NCI-H748 treated with DMSO at 0.1 percent for 48 hours (cell line): ENCODE results near the gene TTC9B.

Source experiments
- DNase-seq: peaks from one replicate; lab custom pipeline; 2025; lab: John Stamatoyannopoulos, UW

TTC9B gene

GRCh38 chr19:40247735-40248262 is 29.6 kb upstream of the TTC9B start:
- DNase-seq, result no peak

- no peak for DNase-seq
Observed at GRCh38 chr19:40247178-40247577, 29.0 kb upstream of the TTC9B start.

DNA sequence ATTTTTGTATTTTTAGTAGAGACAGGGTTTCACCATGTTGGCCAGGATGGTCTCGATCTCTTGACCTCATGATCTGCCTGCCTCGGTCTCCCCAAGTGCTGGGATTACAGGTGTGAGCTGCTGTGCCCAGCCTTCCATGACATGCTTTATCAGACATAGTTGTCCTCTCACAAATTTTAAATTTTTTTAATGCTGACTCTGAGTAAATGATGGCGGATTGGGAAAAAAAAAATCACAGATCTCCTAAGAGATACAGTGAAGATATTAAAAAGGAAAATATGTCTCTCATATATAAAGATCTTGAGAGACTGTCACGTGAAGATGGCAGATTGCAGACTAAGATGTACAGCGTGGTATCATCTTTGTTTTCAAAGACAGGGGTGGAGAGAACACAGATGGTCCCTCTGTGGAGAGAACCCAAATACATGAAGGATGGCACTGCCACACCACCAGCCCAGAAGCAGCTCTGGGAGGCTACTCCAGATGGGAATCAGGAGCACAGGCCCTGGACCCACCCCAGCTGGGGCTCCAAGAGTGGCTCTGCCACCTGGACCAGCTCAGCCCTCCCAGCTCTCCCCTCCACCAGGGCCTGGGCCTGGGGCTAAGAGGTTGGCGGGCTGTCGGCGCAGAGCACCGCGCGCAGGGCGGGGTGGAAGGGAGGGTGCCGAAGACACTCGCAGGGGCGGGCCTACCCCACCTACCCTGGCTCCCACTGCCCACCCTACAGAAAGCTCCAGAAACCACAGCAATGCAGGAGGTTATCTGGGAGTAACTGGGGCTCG is 28.3 kb upstream of the TTC9B start:
- no peak for DNase-seq

GRCh38 chr19:40245506-40246128 is 27.4 kb upstream of the TTC9B start:
- DNase-seq, result no peak

- no peak for DNase-seq
Observed at GRCh38 chr19:40244579-40245317, 26.6 kb upstream of the TTC9B start.

DNA sequence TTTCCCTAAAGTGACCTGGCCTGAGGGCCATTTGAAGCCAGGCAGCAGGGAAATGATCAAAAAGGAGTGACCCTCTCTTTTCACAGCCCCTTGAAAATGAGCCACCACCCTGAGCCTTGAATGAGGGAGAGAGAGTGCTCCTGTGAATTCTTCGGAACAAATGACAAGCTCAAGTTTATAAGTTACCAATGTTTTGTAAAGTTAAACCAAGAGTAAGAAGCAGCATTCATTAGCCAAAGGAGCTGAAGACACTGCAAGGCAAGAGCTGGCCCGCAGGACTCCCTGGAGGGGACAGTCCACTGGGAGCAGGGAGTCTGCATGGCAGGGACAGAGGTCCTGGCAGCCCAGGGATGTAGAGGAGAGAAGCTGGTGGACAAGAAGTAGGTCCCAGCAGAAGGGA is 25.0 kb upstream of the TTC9B start:
- no peak for DNase-seq

DNA sequence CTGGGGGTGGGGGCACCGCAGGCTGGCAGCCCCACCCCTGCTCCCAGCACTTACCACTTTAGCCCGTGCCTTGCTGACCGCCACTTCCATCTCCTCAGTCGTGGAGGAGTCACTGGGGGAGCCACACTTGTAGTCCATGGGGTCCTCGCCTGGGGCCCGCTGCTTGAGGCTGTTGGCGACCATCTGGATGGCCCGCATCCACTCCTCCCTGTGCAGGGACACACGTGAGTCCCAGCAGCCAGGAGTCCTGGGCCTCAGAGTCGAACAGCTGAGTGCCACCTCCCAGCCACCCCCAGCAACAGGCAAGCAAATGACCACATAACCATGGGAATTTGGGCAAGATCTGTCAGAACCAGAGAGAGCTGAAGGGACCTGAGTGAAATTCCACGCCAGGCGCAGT is 24.3 kb upstream of the TTC9B start:
- DNase-seq, result no peak

DNA sequence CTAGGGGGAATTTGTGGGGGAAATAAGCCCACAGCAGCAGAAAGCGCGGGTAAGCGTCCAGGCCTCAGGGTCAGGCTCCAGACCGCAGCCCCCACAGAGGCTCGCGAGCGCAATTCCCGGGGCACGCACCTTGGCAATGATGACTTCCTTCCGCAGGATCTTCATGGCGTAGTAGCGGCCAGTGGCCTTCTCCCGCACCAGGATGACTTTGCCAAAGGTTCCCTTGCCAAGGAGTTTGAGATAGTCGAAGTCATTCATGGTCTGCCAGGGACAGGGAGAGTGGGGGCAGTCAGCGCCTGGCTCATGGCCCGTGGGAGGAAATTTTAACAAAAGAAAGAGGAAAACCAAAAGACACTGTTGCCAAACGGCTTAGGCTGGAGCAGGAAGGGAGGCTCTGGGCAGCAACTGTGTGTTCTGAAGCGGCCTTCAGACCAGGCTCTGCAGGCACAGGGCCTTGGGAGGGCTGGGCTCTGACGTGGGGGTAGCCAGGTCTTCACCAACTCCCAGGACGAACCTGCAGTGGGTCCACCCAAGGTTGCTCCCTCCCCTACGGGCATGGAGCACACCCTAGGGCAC is 23.7 kb upstream of the TTC9B start:
- no peak for DNase-seq

GRCh38 chr19:40241125-40241808 is 23.1 kb upstream of the TTC9B start:
- DNase-seq, result no peak

DNA sequence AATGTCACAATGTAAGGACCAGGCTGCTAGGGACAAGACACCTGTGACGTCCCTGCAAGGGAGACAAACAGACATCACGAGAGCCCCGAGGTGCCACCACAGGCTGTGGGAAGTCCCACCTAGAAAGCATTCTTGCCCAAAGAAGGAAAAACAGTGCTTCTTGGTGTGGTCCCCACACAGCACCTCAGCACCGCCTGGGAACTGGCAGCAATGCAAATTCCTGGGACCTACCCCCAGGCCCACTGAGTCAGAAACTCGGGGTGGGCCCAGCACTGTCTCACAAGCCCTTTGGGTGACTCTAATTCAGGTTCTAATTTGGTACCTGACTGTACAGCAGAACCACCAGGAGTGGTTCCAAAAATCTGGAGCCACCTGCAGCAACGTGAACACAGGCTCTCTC is 22.1 kb upstream of the TTC9B start:
- DNase-seq, result no peak

- DNase-seq, result no peak
Observed at GRCh38 chr19:40239415-40240226, 21.4 kb upstream of the TTC9B start.

DNA sequence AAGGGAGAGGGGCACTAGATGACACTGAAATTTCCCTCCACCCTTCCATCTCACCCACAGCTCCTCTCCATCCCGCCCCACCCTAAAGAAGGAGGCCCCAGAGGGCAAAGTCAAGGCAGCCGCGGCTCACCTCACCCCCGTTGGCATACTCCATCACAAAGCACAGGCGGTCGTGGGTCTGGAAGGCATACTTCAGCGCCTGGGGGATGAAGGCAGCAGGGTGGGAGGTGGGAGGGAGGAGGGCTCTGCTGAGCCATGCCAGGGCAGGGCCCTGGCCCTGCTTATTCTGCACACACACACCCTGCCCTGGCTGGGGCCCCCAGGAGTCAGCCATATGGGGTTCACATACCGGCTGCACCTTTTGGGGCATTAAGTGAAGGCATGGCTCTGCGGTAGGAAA is 20.6 kb upstream of the TTC9B start:
- no peak for DNase-seq

GRCh38 chr19:40237791-40238190 is 19.6 kb upstream of the TTC9B start:
- DNase-seq, result no peak

GRCh38 chr19:40236366-40236765 is 18.2 kb upstream of the TTC9B start:
- DNase-seq, result no peak

DNA sequence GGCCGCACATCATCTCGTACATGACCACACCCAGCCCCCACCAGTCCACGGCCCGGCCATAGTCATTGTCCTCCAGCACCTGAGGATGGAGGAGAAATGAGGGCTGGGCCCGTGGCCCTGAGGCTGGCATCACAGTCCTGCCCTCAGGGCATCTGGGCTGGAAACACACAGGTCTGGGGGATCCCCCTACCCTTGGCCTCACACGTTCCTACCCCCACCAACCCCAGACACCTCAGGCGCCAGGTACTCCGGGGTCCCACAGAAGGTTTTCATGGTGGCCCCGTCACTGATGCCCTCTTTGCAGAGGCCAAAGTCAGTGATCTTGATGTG is 17.8 kb upstream of the TTC9B start:
- DNase-seq, result no peak

DNA sequence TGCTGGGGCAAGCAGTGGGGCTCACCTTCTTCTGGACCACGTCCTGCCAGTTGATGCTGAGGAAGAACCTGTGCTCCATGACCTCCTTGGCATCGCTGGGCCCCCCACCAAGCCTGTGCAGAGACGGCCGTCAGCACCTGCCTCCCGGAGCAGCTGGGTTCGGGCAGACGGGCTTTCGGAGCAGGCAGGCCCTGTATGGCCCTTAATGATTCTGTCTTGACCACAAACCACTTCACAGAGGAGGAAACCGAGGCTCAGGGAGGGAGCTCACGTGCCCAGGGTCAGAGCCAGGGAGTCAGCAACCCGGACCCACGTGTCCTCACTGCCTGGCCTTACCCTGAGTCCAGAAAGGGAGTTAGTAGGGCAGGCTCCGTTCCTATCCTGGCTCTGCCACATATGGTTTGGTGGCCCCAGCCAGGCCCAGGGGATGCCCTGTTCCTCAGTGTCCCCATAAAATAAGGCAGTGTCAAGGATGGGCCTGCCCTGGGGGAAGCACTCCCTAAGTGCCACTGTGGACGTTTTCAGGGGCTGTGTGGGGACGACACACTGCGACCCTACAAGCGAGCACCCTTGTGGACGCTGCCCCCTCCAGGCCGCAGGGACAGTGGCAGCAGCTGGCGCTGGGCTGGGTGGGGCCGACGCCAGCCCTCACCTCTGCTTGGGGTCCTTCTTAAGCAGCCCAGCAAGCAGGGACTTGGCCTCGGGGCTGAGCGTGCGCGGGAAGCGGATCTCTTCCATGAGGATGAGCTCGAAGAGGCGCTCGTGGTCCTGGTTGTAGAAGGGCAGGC is 17.2 kb upstream of the TTC9B start:
- no peak for DNase-seq

- no peak for DNase-seq
Observed at GRCh38 chr19:40234429-40235237, 16.4 kb upstream of the TTC9B start.

- no peak for DNase-seq
Observed at GRCh38 chr19:40233811-40234389, 15.7 kb upstream of the TTC9B start.
